HepG2 (cell line): ENCODE data around the gene SYTL1. TPM values are rescaled to one million over a fixed set of nuclear protein-coding genes. Genes with fewer than 3 reads are reported as not detected.
A peak's percentile ranks its signal among the peaks of the same experiment; 100 is the strongest.

Experiments used
- ELF3 ChIP-seq: IDR thresholded peaks from 2 replicates; pipeline ENCODE4 v1.6.1; 2016; ENCODE audit warnings: missing genetic modification reagents, missing compliant biosample characterization
- ESRRA ChIP-seq: sonication (generic); formaldehyde crosslinking; IDR thresholded peaks from 2 replicates; pipeline ENCODE4 v1.5.1; 2020; ENCODE audit warnings: mild to moderate bottlenecking, low read depth, missing genetic modification reagents
- JUNB ChIP-seq: sonication (generic); formaldehyde crosslinking; IDR thresholded peaks from 2 replicates; pipeline ENCODE4 v1.8.0; 2022; ENCODE audit warnings: missing genetic modification reagents, mild to moderate bottlenecking, borderline replicate concordance
- MED13 ChIP-seq: sonication (generic); formaldehyde crosslinking; IDR thresholded peaks from 2 replicates; pipeline ENCODE4 v1.5.0; 2020; ENCODE audit warnings: missing genetic modification reagents
- MTF1 ChIP-seq: sonication (generic); formaldehyde crosslinking; IDR thresholded peaks from 2 replicates; pipeline ENCODE4 v1.5.0; 2020; ENCODE audit warnings: missing genetic modification reagents
- RARA ChIP-seq: IDR thresholded peaks from 2 replicates; pipeline ENCODE4 v1.6.1; 2016; ENCODE audit warnings: missing genetic modification reagents, missing compliant biosample characterization
- SOX5 ChIP-seq: IDR thresholded peaks from 2 replicates; pipeline ENCODE4 v1.6.1; 2016; ENCODE audit warnings: borderline replicate concordance
- TAF15 ChIP-seq: fragments of 200-400 bp; formaldehyde crosslinking; IDR thresholded peaks from one replicate; pipeline ENCODE4 v1.6.1; 2018; ENCODE audit warnings: mild to moderate bottlenecking, low read depth, low read length; ENCODE audit not compliant: poor library complexity, severe bottlenecking
- TOPORS ChIP-seq: sonication (generic); formaldehyde crosslinking; IDR thresholded peaks from 2 replicates; pipeline ENCODE4 v1.8.0; 2023; ENCODE audit warnings: mild to moderate bottlenecking, missing genetic modification reagents
- YEATS2 ChIP-seq: sonication (generic); formaldehyde crosslinking; IDR thresholded peaks from 2 replicates; pipeline ENCODE4 v1.4.0; 2020; ENCODE audit warnings: missing genetic modification reagents, borderline replicate concordance
- ZFP1 ChIP-seq: IDR thresholded peaks from 2 replicates; pipeline ENCODE4 v1.6.1; 2016
- ZNF207 ChIP-seq: fragments of 450-650 bp; IDR thresholded peaks from 2 replicates; pipeline ENCODE4 v1.6.1; 2016; ENCODE audit warnings: antibody characterized with exemption, borderline replicate concordance
- ZNF547 ChIP-seq: sonication (generic); formaldehyde crosslinking; IDR thresholded peaks from 2 replicates; pipeline ENCODE4 v1.5.1; 2020; ENCODE audit warnings: mild to moderate bottlenecking, missing genetic modification reagents
- ZNF607 ChIP-seq: sonication (generic); formaldehyde crosslinking; IDR thresholded peaks from 2 replicates; pipeline ENCODE4 v1.5.1; 2020; ENCODE audit warnings: missing genetic modification reagents, mild to moderate bottlenecking, borderline replicate concordance
- ZNF629 ChIP-seq: sonication (generic); formaldehyde crosslinking; conservative IDR thresholded peaks from 2 replicates; pipeline ENCODE4 v1.5.0; 2020; ENCODE audit warnings: missing genetic modification reagents
- ZNF768 ChIP-seq: sonication (generic); formaldehyde crosslinking; IDR thresholded peaks from 2 replicates; pipeline ENCODE4 v1.4.0; 2020; ENCODE audit warnings: missing genetic modification reagents
- polyA plus RNA-seq, 8 experiments: library from polyadenylated mRNA; depleted of rRNA in 3 of 8; stranded (reverse) in 7 of 8; unstranded in 1 of 8; fragments of >200 nt; fragmentation: Illumina TruSeq in 4 of 8; extraction: Trizol in 4 of 8; gene quantifications; 2 replicates each; pipeline versions ENCODE4 v1.2.1 to v1.2.3, GENCODE V29; 2011 to 2016; ENCODE audit warnings: low read depth in 4 of 8, missing spikeins in 1 of 8, mixed read lengths in 1 of 8; ENCODE audit not compliant: insufficient read depth in 1 of 8
- total RNA-seq, 5 experiments: library from RNA; depleted of rRNA; stranded (reverse); fragments of >200 nt; fragmentation: Illumina TruSeq; extraction: Trizol; gene quantifications; 2 replicates each; pipeline ENCODE4 v1.2.3, GENCODE V29; 2016; ENCODE audit warnings: low read depth in 1 of 5
- TF ChIP-seq, protein P1 (sequence below): sonication (generic); formaldehyde crosslinking; IDR thresholded peaks from 2 replicates; pipeline ENCODE4 v1.8.0; 2022; ENCODE audit warnings: low read depth, missing genetic modification reagents
- TF ChIP-seq, protein P2 (sequence below): sonication (generic); formaldehyde crosslinking; IDR thresholded peaks from 2 replicates; pipeline ENCODE4 v1.5.1; 2020; ENCODE audit warnings: missing genetic modification reagents, mild to moderate bottlenecking, borderline replicate concordance
- TF ChIP-seq, protein P3 (sequence below): sonication (generic); formaldehyde crosslinking; IDR thresholded peaks from 2 replicates; pipeline ENCODE4 v1.4.0; 2020; ENCODE audit warnings: missing genetic modification reagents
- TF ChIP-seq, protein P4 (sequence below): IDR thresholded peaks from 2 replicates; pipeline ENCODE4 v1.6.1; 2016; ENCODE audit warnings: missing genetic modification reagents, missing compliant biosample characterization

SYTL1 gene
- total and polyA plus RNA-seq, 2 of the 13 experiments (the other 11 are each of a cell fraction or from before 2014, with no cell fraction given), result 11.1 to 17.8 TPM

DNA sequence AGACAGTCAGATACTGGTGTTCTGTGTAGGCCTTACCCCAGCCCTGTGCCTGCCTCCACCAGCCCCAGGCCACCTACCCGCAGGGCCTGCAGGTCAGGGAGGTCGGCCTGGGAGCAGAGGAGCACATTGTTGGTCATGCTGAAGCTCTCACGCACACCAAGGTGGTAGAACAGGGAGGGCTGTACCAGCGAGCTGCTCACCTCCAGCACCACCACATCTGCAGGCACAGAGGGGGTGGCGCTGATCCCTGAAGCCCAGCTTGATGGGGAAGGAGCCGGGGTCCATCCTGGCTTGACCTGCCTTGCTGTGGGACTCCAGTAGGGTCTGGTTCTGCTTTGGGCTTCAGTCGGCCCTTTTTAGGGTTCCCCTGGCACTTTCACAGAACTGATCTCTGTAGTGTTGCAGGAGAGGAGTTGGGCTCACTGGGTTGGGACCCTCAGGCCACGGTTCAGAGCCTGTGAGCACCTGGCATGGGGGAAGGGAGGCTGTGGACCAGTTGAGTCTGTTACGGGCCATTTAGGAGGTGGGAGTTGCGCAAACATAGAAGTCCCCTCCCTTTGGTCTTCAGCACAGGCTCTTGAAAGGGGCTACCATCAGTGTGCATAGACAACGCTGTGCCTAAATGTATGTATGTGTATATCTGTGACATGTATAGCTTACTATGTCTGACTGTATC lies 23.0 kb downstream of the SYTL1 start (continued):
- TF ChIP-seq, protein P1, sequence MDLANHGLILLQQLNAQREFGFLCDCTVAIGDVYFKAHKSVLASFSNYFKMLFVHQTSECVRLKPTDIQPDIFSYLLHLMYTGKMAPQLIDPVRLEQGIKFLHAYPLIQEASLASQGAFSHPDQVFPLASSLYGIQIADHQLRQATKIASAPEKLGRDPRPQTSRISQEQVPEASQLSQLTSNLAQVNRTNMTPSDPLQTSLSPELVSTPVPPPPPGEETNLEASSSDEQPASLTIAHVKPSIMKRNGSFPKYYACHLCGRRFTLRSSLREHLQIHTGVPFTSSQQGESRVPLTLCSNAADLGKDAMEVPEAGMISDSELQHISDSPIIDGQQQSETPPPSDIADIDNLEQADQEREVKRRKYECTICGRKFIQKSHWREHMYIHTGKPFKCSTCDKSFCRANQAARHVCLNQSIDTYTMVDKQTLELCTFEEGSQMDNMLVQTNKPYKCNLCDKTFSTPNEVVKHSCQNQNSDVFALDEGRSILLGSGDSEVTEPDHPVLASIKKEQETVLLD (CRISPR knock-in tag), result no peak
- no peak for TF ChIP-seq TAF15
- no peak for TF ChIP-seq TOPORS (CRISPR knock-in tag)
- TF ChIP-seq, protein P2, sequence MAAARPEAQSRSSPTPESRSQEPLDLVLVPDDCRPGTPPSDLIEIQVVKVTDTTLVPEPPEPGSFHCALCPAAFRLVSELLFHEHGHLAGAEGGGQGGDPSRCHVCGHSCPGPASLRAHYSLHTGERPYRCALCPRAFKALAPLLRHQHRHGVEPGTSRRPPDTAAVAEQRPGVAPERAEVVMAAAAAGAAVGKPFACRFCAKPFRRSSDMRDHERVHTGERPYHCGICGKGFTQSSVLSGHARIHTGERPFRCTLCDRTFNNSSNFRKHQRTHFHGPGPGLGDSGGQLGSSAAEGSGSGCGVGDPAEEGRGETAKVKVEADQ, result 0 out of 2 replicates have a peak, but pooled peaks have one; percentile 2
- TF ChIP-seq ESRRA (CRISPR knock-in tag), result no peak
- TF ChIP-seq SOX5 (CRISPR knock-in tag), result no peak
- TF ChIP-seq ELF3 (CRISPR knock-in tag), result no peak
- TF ChIP-seq YEATS2 (CRISPR knock-in tag), result no peak
- no peak for TF ChIP-seq ZNF629 (CRISPR knock-in tag)
- TF ChIP-seq ZNF768, result 0 out of 2 replicates have a peak, but pooled peaks have one; percentile 22
- TF ChIP-seq, protein P3, sequence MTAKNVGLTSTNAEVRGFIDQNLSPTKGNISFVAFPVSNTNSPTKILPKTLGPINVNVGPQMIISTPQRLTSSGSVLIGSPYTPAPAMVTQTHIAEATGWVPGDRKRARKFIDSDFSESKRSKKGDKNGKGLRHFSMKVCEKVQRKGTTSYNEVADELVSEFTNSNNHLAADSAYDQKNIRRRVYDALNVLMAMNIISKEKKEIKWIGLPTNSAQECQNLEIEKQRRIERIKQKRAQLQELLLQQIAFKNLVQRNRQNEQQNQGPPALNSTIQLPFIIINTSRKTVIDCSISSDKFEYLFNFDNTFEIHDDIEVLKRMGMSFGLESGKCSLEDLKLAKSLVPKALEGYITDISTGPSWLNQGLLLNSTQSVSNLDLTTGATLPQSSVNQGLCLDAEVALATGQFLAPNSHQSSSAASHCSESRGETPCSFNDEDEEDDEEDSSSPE, result no peak
- 0 out of 2 replicates have a peak, but pooled peaks have one; percentile 23 for TF ChIP-seq ZFP1 (CRISPR knock-in tag)
- TF ChIP-seq MTF1 (CRISPR knock-in tag), result no peak
- TF ChIP-seq ZNF207, result no peak
- TF ChIP-seq ZNF547 (CRISPR knock-in tag), result no peak
- TF ChIP-seq JUNB (CRISPR knock-in tag), result no peak
- no peak for TF ChIP-seq RARA (CRISPR knock-in tag)
- TF ChIP-seq, protein P4, sequence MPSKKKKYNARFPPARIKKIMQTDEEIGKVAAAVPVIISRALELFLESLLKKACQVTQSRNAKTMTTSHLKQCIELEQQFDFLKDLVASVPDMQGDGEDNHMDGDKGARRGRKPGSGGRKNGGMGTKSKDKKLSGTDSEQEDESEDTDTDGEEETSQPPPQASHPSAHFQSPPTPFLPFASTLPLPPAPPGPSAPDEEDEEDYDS, result no peak
- TF ChIP-seq ZNF607, result no peak
- TF ChIP-seq MED13 (CRISPR knock-in tag), result no peak
